Large intestine (tissue), 3 donors: ENCODE results near the gene BCAS4. TPM values are rescaled to one million over a fixed set of nuclear protein-coding genes. Genes with fewer than 3 reads are reported as not detected.

Experiments used
- DNase-seq, 2 donors: peaks; one replicate each; pipeline versions ENCODE4 v3.0.0 to v3.0.0-alpha.2; 2013
- H3K27ac ChIP-seq: one replicate; pipeline ENCODE4 v1.5.1; 2013; ENCODE audit warnings: low read length
- H3K27me3 ChIP-seq: 2 replicates; pipeline ENCODE4 v1.6.1; 2013; ENCODE audit warnings: low read length; ENCODE audit not compliant: control insufficient read depth, insufficient read depth
- H3K36me3 ChIP-seq: 2 replicates; pipeline ENCODE4 v1.6.1; 2013; ENCODE audit warnings: low read length; ENCODE audit not compliant: control insufficient read depth, insufficient read depth
- H3K4me1 ChIP-seq: one replicate; pipeline ENCODE4 v1.6.1; 2013; ENCODE audit warnings: low read length; ENCODE audit not compliant: control insufficient read depth, insufficient read depth
- H3K4me3 ChIP-seq: one replicate; pipeline ENCODE4 v1.5.1; 2013; ENCODE audit warnings: low read length
- H3K9me3 ChIP-seq: one replicate; pipeline ENCODE4 v1.6.1; 2013; ENCODE audit warnings: mild to moderate bottlenecking, low read depth, low read length, moderate library complexity; ENCODE audit not compliant: control insufficient read depth
- WGBS: methylation state at CpG from one replicate; pipeline ENCODE4 v1.1.5; 2013; ENCODE audit warnings: low lambda C conversion rate; ENCODE audit not compliant: insufficient coverage; 5-methylcytosine and 5-hydroxymethylcytosine counted together
- polyA plus RNA-seq: library from polyadenylated mRNA; unstranded; fragments of 120-200 nt; gene quantifications from one replicate; pipeline ENCODE4 v1.2.1, GENCODE V29; 2013

The BCAS4 gene
- polyA plus RNA-seq, 1 donor: 3.4 TPM

DNA sequence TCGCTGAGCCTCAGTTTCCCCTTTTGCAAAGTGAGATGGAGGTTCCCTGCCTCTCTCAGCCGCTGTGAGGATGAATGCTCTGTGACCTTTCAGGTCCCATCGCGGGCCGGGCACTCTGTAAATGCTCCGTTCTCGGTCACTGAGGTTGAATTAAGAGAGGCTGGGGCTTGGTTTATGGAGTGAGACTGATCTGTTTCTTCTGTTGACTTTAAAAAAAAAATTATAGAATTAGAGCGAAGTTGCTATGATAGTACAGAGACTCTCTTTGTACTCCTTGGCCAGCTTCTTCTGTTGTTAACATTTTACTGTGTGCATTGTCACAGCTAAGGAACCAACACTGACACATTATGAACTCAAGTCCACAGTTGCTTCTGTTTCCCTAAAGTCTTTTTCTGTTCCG is 72.0 kb downstream of the BCAS4 start:
- DNase-seq: no peak
- Histone ChIP-seq H3K4me3 (no peak overlapping the region), H3K9me3 (no peaks in the 10 kb centered on the region), H3K4me1 (peaks cover 6% of the 10 kb centered on the region), H3K27ac (no peak overlapping the region), H3K36me3 (no peaks in the 10 kb centered on the region), H3K27me3 (no peaks in the 10 kb centered on the region)
- WGBS: no CpG with 5 or more reads among the region's 9 CpGs

DNA sequence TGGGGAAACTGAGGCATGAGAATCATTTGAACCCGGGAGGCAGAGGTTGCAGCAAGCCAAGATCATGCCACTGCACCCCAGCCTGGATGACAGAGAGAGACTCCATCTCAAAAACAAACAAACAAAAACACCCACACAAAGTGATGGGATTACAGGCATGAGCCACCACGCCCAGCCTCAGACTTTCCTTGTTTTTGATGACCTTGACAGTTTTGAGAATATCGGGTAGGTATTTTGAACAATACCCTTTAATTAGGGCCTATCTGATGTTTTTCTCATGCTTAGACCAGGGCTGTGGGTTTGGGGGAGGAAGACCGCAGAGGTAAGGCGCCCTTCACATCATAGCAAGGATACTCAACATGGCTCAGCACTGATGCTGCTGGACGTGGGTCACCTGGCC is 72.9 kb downstream of the BCAS4 start:
- Histone ChIP-seq H3K4me3 (no peak overlapping the region), H3K27me3 (no peaks in the 10 kb centered on the region), H3K9me3 (no peaks in the 10 kb centered on the region), H3K36me3 (no peaks in the 10 kb centered on the region), H3K27ac (no peak overlapping the region), H3K4me1 (peaks cover 6% of the 10 kb centered on the region)
- no peak for DNase-seq
- no CpG with 5 or more reads among the region's 6 CpGs for WGBS

DNA sequence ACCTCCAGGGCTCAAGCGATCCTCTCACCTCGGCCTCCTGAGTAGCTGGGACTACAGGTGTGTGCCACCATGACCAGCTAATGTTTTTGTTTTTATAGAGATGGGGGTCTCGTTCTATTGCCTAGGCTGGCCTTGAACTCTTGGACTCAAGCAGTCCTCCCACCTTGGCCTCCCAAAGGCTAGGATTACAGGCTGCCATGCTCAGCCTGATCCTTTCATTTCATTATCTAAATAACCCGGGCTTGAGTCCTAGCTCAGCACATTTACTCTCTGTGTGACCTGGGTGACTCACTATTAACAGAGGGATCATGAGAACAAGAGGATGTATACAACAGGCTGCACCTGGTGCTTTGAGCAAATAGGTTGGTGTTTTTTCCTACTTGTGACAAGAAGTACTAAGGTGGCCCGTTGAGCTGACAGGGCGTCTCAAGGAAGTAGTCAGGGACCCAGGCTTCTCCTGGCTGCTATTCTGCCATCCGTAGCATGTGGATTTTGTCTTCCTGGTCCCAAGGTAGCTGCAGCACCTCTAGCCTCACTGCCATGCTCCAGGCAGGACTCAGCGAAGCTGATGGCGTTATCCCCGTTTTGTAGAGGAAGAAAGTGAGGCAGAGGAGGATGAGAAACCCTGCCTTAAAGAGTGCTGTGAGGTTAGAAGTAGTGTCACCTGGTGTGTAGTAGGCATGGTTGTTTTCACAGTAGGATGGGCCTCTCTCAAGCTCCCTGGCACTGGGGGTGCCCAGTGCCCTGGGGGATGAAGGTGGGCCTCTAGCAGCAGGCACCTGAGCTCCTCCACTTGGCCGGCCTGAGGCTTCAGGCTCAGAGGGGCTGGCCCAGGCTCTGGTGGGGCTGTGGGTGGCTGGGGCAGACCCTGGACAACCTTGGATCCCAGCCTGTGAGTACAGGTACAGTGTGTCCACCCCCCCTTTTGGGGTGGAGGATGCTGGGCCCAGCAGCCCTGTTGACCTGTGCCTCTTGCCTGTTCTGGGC is 73.9 kb downstream of the BCAS4 start:
- Histone ChIP-seq H3K36me3 (no peaks in the 10 kb centered on the region), H3K27ac (peak overlapping the region; percentile 91)
- peak; percentile 73 to 87 for DNase-seq

DNA sequence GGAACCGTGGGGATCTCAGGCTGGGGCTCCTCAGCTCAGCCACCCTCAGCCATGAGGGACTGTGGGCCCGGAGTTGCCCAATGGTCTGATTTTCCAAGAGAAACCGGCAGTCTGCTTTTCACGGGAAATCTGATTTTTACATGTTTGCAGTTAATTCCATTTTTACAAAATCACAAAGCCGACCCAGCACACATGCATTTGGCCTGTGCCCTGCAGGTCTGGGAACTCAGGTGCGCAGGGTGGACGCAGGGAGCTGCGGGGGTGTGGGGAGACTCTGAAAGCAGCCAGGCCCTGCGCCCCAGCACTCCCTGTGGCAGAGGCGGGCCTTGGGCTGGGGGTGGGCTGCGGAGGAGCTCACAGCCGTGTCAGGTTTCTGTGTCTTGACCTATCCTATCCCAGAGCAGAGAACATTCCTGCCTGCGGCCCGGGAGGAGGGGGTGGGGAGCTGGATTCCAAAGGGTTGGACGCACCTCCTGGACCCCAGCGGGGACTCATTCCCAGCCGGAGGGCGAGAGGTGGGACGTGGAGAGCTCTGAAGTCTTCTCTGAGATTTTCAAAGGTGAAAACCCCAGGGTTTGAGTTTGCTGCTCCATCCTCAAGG is 75.8 kb downstream of the BCAS4 start:
- Histone ChIP-seq H3K4me3 (no peak overlapping the region), H3K27me3 (no peaks in the 10 kb centered on the region), H3K4me1 (peaks cover 6% of the 10 kb centered on the region), H3K9me3 (no peaks in the 10 kb centered on the region), H3K27ac (no peak overlapping the region), H3K36me3 (no peaks in the 10 kb centered on the region)
- DNase-seq: peak; percentile 21 to 36
- WGBS: no CpG with 5 or more reads among the region's 19 CpGs

More for the DNA sequence above, 73.9 kb downstream of the BCAS4 start:
- WGBS: no CpG with 5 or more reads among the region's 11 CpGs
- no peak overlapping the region for H3K4me3 ChIP-seq
- no peaks in the 10 kb centered on the region for H3K9me3 ChIP-seq
- H3K4me1 ChIP-seq: peaks cover 6% of the 10 kb centered on the region
- no peaks in the 10 kb centered on the region for H3K27me3 ChIP-seq

DNA sequence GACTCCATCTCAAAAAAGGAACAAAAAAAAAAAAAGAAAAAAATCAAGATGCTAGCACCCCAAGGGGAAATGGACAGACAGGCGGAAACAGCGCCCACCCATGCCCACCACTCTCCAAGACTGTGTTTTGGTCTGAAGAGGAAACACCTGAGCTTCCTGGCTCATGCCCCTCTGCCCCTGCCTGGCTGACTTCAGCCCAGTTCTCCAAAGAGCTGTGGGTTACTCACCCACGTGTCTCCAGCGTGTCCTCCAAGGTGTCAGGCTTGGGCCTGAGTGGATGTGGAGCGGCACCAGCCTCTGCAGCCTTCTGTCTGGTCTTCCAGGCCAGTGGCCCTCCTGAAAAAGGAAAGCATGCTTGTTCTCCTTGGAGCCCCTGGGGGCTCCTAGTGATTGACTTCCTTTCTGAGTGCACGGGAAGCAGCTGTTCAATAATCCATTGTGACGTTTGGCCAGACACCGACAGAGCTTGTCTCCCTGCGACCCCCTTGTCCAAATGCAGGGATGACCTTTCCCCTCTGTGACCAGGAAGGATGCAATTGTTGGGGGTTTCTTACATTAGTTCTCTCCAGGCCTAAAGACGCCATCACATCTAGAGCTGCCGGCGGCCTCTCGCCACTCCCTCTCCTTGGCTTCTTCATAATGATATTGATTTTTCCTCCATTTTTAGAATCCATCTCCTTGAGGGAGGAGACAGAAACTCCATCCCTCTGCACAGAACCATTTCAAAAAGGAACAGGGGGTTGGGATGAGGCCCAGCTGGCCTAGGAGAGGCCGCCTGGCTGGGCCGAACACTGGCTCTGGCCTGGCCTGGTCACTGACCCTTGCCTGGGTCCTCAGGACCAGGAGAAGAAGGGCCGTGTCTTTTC is 77.9 kb downstream of the BCAS4 start:
- WGBS: 60% methylated on average over 1 of the region's 16 CpGs

DNA sequence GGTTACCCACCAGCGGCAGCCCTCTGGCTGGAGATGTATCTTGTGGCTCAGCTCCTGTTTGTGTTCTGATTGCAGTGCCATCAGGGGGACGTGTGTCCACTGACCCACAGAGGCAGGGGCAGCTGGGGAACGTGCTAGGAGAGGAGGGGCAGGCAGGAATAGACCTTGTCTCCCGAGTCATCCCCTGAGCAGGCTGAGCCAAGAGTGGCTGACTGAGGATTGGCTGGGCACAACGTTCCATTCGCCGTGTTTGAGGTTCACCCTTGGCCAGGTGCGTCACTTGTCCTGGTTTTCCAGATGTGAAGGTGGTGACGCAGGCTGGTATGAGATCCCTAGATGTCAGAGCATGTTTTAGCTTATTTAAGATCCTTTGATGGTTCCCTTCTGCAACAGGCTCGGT is 78.7 kb downstream of the BCAS4 start:
- peaks cover 3% of the 10 kb centered on the region for H3K36me3 ChIP-seq
- H3K27ac ChIP-seq: no peak overlapping the region
- WGBS: no CpG with 5 or more reads among the region's 10 CpGs
- no peaks in the 10 kb centered on the region for H3K27me3 ChIP-seq
- DNase-seq: no peak
- H3K4me1 ChIP-seq: peaks cover 6% of the 10 kb centered on the region
- no peaks in the 10 kb centered on the region for H3K9me3 ChIP-seq
- no peak overlapping the region for H3K4me3 ChIP-seq

More for the DNA sequence above, 77.9 kb downstream of the BCAS4 start:
- Histone ChIP-seq H3K27me3 (no peaks in the 10 kb centered on the region), H3K9me3 (no peaks in the 10 kb centered on the region), H3K4me1 (peaks cover 6% of the 10 kb centered on the region), H3K27ac (no peak overlapping the region), H3K4me3 (no peak overlapping the region), H3K36me3 (peaks cover 3% of the 10 kb centered on the region)
- no peak for DNase-seq

DNA sequence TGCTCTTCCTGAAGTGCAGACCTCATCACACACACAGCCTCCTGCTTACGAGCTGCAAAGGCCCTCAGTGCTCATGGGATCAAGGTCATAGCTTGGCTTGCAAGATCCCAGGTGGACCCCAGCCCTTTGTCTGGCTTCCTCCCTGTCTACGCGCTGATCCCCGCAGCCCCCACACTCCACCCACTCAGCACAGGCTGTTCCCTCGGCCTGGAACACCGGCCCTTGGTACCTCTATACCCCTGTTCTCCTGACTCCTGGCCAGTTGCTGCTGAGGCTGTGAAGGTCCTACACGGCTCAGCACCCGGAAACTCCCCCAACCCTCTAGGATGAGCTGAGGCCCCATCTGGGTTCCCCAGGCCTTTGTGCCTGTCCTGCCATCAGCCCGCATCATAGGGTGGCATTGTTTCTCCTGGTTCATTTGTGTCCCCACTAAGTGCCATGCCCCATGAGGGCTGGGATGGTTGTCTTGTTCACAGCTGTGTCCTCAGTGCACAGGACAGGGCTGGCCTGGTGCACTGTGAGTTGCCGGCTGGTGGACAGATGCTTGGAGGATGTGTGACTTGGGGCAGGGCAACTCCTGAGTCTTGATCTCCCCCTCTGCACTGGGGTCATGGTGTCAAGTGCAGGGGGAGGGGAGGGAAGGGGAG is 79.4 kb downstream of the BCAS4 start:
- H3K27ac ChIP-seq: no peak overlapping the region
- no peak for DNase-seq
- H3K4me1 ChIP-seq: peaks cover under 1% of the 10 kb centered on the region
- H3K27me3 ChIP-seq: no peaks in the 10 kb centered on the region
- WGBS: no CpG with 5 or more reads among the region's 10 CpGs
- no peak overlapping the region for H3K4me3 ChIP-seq
- H3K9me3 ChIP-seq: no peaks in the 10 kb centered on the region
- peaks cover 3% of the 10 kb centered on the region for H3K36me3 ChIP-seq

DNA sequence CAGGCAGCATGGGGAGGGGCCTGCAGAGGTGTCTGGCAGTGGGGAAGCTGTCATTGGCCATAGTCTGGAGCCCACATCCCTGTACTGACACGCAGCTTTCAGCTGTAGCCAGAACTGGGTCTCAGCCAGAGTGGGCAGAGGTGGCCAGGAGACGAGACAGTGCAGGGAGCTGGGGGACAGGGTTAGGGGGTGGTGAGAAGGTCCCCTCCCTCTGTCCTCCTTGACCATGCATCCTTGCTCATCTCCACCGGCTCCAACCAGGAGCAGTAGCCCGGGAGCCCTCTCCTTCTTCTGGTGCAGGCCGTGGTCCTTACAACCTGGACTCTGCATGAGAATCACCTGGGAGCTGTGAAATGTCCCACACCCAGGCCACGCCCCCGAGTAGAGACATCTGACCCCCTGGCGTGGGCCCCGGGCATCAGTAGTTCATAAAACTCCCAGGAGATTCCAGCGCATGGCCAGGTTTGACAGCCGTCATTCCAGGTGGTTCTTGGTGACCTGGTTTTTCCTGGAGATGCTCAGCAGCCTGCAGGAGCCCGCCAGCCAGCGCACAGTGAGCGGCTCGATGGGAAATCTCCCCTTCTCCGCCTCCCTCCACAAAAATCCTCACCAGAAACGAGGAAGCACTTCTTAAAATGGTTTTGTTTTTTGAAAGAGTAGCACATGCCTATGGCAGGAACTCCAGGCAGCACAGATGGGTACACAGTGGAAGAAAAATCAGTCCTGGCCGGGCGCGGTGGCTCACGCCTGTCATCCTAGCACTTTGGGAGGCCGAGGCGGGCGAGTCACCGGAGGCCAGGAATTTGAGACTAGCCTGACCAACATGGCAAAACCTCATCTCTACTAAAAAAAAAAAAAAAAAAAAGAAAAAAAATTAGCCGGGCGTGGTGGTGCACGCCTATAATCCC is 80.2 kb downstream of the BCAS4 start:
- no peak overlapping the region for H3K4me3 ChIP-seq
- peaks cover 3% of the 10 kb centered on the region for H3K36me3 ChIP-seq
- H3K27me3 ChIP-seq: no peaks in the 10 kb centered on the region
- H3K27ac ChIP-seq: no peak overlapping the region
- no peak for DNase-seq
- WGBS: 100% methylated on average over 4 of the region's 28 CpGs
- no peaks in the 10 kb centered on the region for H3K9me3 ChIP-seq
- no peaks in the 10 kb centered on the region for H3K4me1 ChIP-seq

DNA sequence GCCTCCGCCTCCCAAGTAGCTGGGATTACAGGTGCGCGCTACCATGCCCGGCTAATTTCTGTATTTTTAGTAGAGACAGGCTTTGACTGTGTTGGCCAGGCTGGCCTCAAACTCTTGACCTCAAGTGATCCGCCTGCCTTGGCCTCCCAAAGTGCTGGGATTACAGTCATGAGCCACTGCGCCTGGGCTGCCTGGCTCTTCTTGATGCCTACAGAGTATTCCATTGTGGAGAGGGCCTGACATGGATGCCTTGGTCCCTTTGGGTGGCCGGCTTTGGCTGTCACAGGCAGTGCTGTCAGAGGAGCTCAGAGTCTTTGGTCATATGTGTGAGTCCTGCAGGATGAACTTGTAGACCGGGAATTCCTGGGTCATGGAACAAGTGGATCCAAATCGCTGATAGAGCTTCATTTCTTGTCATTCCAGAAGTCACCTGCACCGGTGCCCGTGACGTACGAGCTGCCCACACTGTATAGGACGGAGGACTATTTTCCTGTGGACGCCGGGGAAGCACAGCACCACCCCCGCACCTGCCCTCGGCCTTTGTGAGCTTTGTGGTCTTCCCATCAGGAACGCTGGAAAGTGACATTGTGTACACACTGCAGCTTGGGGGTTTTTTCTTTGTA is 81.3 kb downstream of the BCAS4 start:
- no peak overlapping the region for H3K4me3 ChIP-seq
- H3K9me3 ChIP-seq: no peaks in the 10 kb centered on the region
- H3K4me1 ChIP-seq: no peaks in the 10 kb centered on the region
- no peaks in the 10 kb centered on the region for H3K27me3 ChIP-seq
- peaks cover 3% of the 10 kb centered on the region for H3K36me3 ChIP-seq
- H3K27ac ChIP-seq: no peak overlapping the region
- no CpG with 5 or more reads among the region's 19 CpGs for WGBS
- DNase-seq: no peak
